ENCODE results near the gene MAPKAP1. TPM values are rescaled to one million over a fixed set of nuclear protein-coding genes. Genes with fewer than 3 reads are reported as not detected.

The MAPKAP1 gene
- total and polyA plus RNA-seq, 2 experiments from 2014 or later, result 68.4 to 98.5 TPM

DNA sequence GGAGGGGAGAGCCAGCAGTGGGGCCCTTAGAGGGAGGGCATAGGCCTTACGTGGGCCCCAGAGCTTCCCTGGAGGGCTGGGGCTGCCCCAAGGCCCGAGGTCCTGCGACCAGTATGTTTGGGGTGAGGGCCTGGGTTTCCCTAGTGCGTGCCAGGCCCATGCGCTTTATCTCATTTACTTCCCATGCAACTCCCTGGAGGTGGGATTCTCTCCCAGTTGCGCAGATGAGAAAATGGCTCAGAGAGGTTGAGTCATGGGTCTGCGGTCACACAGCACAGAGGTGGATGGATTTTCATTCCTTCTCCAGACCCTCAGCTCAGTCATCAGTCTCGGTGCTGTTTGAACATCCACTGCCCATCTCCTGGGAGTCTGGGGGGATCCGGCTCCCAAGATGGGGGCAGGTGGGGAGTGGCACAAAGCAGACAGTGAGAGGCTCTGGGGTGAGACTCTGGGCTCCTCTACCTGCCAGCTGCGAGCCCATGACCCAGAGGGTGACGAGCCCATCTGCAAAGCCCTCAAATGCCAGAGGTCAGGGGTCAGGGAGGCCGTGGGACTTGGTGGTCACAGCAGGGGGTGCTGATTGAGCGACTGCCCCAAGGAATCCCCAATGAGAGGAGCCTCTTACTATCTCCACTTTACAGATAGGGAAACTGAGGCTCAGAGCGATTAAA lies 274.2 kb downstream of the MAPKAP1 start:
- ATAC-seq (no peak), DNase-seq (ENCODE audit: low spot score) (no peak)
- H3K4me3 ChIP-seq, result no peak overlapping the region
- H3F3A ChIP-seq (replicated peaks; ENCODE audit: low read depth), result no peaks in the 10 kb centered on the region
- H3K27ac ChIP-seq (ENCODE audit: low read depth), result no peak overlapping the region
- no peaks in the 10 kb centered on the region for H3K36me3 ChIP-seq (ENCODE audit: insufficient read depth)
- Mint-ChIP-seq H3K27ac (no peak overlapping the region), H3K4me1 (peaks cover 11% of the 10 kb centered on the region), H3K4me3 (no peak overlapping the region), H3K27me3 (ENCODE audit: insufficient read depth, low read depth, poor library complexity) (peaks cover 16% of the 10 kb centered on the region), H3K36me3 (ENCODE audit: low read depth) (no peaks in the 10 kb centered on the region; the same call in 2 of the 3 replicates), H3K9me3 (no peaks in the 10 kb centered on the region)
- no peaks in the 10 kb centered on the region for H3K4me1 ChIP-seq (ENCODE audit: insufficient read depth)
- no peaks in the 10 kb centered on the region for H3K27me3 ChIP-seq (ENCODE audit: insufficient read depth)
- no peak overlapping the region for H2AFZ ChIP-seq
- H3K4me2 ChIP-seq, result no peak overlapping the region
- H3K9me2 ChIP-seq (ENCODE audit: insufficient read depth), result no peaks in the 10 kb centered on the region
- TF ChIP-seq CREB1 (CRISPR knock-in tag; IDR thresholded peaks at IDR 0.05; ENCODE audit: low read depth), result no peak
- TF ChIP-seq, protein P1, sequence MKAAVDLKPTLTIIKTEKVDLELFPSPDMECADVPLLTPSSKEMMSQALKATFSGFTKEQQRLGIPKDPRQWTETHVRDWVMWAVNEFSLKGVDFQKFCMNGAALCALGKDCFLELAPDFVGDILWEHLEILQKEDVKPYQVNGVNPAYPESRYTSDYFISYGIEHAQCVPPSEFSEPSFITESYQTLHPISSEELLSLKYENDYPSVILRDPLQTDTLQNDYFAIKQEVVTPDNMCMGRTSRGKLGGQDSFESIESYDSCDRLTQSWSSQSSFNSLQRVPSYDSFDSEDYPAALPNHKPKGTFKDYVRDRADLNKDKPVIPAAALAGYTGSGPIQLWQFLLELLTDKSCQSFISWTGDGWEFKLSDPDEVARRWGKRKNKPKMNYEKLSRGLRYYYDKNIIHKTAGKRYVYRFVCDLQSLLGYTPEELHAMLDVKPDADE (IDR thresholded peaks at IDR 0.05), result no peak
- no peak for TF ChIP-seq POLR2AphosphoS5 (IDR thresholded peaks at IDR 0.05; ENCODE audit: low read depth)
- TF ChIP-seq, protein P2, sequence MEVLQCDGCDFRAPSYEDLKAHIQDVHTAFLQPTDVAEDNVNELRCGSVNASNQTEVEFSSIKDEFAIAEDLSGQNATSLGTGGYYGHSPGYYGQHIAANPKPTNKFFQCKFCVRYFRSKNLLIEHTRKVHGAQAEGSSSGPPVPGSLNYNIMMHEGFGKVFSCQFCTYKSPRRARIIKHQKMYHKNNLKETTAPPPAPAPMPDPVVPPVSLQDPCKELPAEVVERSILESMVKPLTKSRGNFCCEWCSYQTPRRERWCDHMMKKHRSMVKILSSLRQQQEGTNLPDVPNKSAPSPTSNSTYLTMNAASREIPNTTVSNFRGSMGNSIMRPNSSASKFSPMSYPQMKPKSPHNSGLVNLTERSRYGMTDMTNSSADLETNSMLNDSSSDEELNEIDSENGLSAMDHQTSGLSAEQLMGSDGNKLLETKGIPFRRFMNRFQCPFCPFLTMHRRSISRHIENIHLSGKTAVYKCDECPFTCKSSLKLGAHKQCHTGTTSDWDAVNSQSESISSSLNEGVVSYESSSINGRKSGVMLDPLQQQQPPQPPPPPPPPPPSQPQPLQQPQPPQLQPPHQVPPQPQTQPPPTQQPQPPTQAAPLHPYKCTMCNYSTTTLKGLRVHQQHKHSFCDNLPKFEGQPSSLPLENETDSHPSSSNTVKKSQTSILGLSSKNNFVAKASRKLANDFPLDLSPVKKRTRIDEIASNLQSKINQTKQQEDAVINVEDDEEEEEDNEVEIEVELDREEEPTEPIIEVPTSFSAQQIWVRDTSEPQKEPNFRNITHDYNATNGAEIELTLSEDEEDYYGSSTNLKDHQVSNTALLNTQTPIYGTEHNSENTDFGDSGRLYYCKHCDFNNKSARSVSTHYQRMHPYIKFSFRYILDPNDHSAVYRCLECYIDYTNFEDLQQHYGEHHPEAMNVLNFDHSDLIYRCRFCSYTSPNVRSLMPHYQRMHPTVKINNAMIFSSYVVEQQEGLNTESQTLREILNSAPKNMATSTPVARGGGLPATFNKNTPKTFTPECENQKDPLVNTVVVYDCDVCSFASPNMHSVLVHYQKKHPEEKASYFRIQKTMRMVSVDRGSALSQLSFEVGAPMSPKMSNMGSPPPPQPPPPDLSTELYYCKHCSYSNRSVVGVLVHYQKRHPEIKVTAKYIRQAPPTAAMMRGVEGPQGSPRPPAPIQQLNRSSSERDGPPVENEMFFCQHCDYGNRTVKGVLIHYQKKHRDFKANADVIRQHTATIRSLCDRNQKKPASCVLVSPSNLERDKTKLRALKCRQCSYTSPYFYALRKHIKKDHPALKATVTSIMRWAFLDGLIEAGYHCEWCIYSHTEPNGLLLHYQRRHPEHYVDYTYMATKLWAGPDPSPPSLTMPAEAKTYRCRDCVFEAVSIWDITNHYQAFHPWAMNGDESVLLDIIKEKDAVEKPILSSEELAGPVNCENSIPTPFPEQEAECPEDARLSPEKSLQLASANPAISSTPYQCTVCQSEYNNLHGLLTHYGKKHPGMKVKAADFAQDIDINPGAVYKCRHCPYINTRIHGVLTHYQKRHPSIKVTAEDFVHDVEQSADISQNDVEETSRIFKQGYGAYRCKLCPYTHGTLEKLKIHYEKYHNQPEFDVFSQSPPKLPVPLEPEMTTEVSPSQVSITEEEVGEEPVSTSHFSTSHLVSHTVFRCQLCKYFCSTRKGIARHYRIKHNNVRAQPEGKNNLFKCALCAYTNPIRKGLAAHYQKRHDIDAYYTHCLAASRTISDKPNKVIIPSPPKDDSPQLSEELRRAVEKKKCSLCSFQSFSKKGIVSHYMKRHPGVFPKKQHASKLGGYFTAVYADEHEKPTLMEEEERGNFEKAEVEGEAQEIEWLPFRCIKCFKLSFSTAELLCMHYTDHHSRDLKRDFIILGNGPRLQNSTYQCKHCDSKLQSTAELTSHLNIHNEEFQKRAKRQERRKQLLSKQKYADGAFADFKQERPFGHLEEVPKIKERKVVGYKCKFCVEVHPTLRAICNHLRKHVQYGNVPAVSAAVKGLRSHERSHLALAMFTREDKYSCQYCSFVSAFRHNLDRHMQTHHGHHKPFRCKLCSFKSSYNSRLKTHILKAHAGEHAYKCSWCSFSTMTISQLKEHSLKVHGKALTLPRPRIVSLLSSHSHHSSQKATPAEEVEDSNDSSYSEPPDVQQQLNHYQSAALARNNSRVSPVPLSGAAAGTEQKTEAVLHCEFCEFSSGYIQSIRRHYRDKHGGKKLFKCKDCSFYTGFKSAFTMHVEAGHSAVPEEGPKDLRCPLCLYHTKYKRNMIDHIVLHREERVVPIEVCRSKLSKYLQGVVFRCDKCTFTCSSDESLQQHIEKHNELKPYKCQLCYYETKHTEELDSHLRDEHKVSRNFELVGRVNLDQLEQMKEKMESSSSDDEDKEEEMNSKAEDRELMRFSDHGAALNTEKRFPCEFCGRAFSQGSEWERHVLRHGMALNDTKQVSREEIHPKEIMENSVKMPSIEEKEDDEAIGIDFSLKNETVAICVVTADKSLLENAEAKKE (CRISPR knock-in tag; IDR thresholded peaks at IDR 0.05), result no peak
- TF ChIP-seq, protein P3, sequence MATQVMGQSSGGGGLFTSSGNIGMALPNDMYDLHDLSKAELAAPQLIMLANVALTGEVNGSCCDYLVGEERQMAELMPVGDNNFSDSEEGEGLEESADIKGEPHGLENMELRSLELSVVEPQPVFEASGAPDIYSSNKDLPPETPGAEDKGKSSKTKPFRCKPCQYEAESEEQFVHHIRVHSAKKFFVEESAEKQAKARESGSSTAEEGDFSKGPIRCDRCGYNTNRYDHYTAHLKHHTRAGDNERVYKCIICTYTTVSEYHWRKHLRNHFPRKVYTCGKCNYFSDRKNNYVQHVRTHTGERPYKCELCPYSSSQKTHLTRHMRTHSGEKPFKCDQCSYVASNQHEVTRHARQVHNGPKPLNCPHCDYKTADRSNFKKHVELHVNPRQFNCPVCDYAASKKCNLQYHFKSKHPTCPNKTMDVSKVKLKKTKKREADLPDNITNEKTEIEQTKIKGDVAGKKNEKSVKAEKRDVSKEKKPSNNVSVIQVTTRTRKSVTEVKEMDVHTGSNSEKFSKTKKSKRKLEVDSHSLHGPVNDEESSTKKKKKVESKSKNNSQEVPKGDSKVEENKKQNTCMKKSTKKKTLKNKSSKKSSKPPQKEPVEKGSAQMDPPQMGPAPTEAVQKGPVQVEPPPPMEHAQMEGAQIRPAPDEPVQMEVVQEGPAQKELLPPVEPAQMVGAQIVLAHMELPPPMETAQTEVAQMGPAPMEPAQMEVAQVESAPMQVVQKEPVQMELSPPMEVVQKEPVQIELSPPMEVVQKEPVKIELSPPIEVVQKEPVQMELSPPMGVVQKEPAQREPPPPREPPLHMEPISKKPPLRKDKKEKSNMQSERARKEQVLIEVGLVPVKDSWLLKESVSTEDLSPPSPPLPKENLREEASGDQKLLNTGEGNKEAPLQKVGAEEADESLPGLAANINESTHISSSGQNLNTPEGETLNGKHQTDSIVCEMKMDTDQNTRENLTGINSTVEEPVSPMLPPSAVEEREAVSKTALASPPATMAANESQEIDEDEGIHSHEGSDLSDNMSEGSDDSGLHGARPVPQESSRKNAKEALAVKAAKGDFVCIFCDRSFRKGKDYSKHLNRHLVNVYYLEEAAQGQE (IDR thresholded peaks at IDR 0.05; ENCODE audit: unreplicated experiment), result no peak
- no peak for TF ChIP-seq ZNF114 (CRISPR knock-in tag; IDR thresholded peaks at IDR 0.05)
- TF ChIP-seq NANOG (IDR thresholded peaks at IDR 0.05; ENCODE audit: borderline replicate concordance), result no peak
- TF ChIP-seq JUNB (IDR thresholded peaks at IDR 0.05; ENCODE audit: unreplicated experiment), result no peak
- TF ChIP-seq, protein P4, sequence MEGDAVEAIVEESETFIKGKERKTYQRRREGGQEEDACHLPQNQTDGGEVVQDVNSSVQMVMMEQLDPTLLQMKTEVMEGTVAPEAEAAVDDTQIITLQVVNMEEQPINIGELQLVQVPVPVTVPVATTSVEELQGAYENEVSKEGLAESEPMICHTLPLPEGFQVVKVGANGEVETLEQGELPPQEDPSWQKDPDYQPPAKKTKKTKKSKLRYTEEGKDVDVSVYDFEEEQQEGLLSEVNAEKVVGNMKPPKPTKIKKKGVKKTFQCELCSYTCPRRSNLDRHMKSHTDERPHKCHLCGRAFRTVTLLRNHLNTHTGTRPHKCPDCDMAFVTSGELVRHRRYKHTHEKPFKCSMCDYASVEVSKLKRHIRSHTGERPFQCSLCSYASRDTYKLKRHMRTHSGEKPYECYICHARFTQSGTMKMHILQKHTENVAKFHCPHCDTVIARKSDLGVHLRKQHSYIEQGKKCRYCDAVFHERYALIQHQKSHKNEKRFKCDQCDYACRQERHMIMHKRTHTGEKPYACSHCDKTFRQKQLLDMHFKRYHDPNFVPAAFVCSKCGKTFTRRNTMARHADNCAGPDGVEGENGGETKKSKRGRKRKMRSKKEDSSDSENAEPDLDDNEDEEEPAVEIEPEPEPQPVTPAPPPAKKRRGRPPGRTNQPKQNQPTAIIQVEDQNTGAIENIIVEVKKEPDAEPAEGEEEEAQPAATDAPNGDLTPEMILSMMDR (conservative IDR thresholded peaks at IDR 0.05; ENCODE audit: low read depth in 2 of 2), result no peak
- H4K20me1 ChIP-seq (replicated peaks; ENCODE audit: insufficient read depth), result 0 out of 2 replicates have a peak, but pooled peaks cover 4% of the 10 kb centered on the region
- no peaks in the 10 kb centered on the region for H3K79me2 ChIP-seq (replicated peaks; ENCODE audit: insufficient read depth)

Measured in GM23338 (cell line).